HepG2 (cell line): ENCODE results near the gene GDF7. TPM values are rescaled to one million over a fixed set of nuclear protein-coding genes. Genes with fewer than 3 reads are reported as not detected.

ENCODE experiments used
- ATAC-seq: fragments of 200-7000 bp; cut with Tn5 transposase; 3 replicates; pipeline ENCODE4 v1.9.1; 2020; ENCODE audit warnings: mild to moderate bottlenecking, moderate library complexity
- BruUV-seq: library from RNA; stranded (reverse); fragments of 400-500 nt; replicated peaks from 2 replicates; lab custom pipeline; 2021; lab: Mats Ljungman, UMichigan
- CTCF ChIA-PET: fragments of 300-600 bp; formaldehyde crosslinking; extraction: SDS; loops from one replicate; lab custom pipeline; 2021; ENCODE audit warnings: low total read pairs, inconsistent platforms, low intra/inter-chr PET ratio; lab: Yijun Ruan, JAX
- POLR2A ChIA-PET: fragments of 350-600 bp; sonication (Branson Sonifier 250); formaldehyde crosslinking; loops from one replicate; lab custom pipeline; 2020; ENCODE audit warnings: antibody characterized with exemption, inconsistent platforms; lab: Yijun Ruan, JAX
- DNase-seq: peaks from one replicate; pipeline ENCODE4 v3.0.0-alpha.2; 2015; ENCODE audit warnings: low spot score
- FAIRE-seq: peaks from 3 replicates; lab custom pipeline; 2011; peaks lifted over from hg19 to GRCh38; lab: Jason Lieb, UNC
- H2AFZ ChIP-seq: one replicate; pipeline ENCODE4 v1.6.1; 2011; ENCODE audit warnings: low read length, inconsistent platforms
- H3K27ac ChIP-seq: fragments of 300-600 bp; 3 replicates; pipeline ENCODE4 v1.8.0; 2011; ENCODE audit warnings: mixed run types, mild to moderate bottlenecking, mixed read lengths, low read length, inconsistent platforms; ENCODE audit not compliant: insufficient read depth; ENCODE audit errors: extremely low read length
- H3K27me3 ChIP-seq, 2 experiments: fragments of 200-600 bp in 1 of 2; 2 replicates in 1 of 2; 3 replicates in 1 of 2; pipeline versions ENCODE4 v1.6.0 to v1.8.0; 2011; ENCODE audit warnings: low read length in 2 of 2, mild to moderate bottlenecking in 2 of 2, moderate library complexity in 2 of 2, inconsistent platforms in 1 of 2; ENCODE audit not compliant: insufficient read depth in 2 of 2, control insufficient read depth in 1 of 2
- H3K36me3 ChIP-seq, 2 experiments: fragments of 200-600 bp in 1 of 2; replicated peaks in 1 of 2; 2 replicates in 1 of 2; 3 replicates in 1 of 2; pipeline versions ENCODE4 v1.5.1 to v1.8.0; 2011; ENCODE audit warnings: low read length in 2 of 2, inconsistent platforms in 1 of 2; ENCODE audit not compliant: insufficient read depth in 2 of 2, control insufficient read depth in 1 of 2
- H3K4me1 ChIP-seq: 2 replicates; pipeline ENCODE4 v1.5.1; 2012; ENCODE audit warnings: low read length, inconsistent platforms; ENCODE audit not compliant: insufficient read depth
- H3K4me2 ChIP-seq: 2 replicates; pipeline ENCODE4 v1.6.0; 2011; ENCODE audit warnings: low read depth, low read length, inconsistent platforms
- H3K4me3 ChIP-seq, 3 experiments: fragments of 200-600 bp in 1 of 3; sonication (generic), shearing (Covaris generic) in 1 of 3; replicated peaks in 1 of 3; 2 replicates each; pipeline ENCODE4 v1.5.1; 2011 to 2016; ENCODE audit warnings: low read length in 3 of 3, inconsistent platforms in 2 of 3, low read depth in 2 of 3, mild to moderate bottlenecking in 2 of 3, control low read depth in 1 of 3, mixed read lengths in 1 of 3; ENCODE audit not compliant: insufficient read depth in 1 of 3
- H3K79me2 ChIP-seq: one replicate; pipeline ENCODE4 v1.6.1; 2011; ENCODE audit warnings: low read length, inconsistent platforms; ENCODE audit not compliant: insufficient read depth
- H3K9ac ChIP-seq: 2 replicates; pipeline ENCODE4 v1.6.0; 2011; ENCODE audit warnings: mild to moderate bottlenecking, low read depth, low read length, inconsistent platforms; ENCODE audit not compliant: insufficient read depth
- H3K9me3 ChIP-seq: 2 replicates; pipeline ENCODE4 v1.5.1; 2012; ENCODE audit warnings: mild to moderate bottlenecking, low read length
- H4K20me1 ChIP-seq: 2 replicates; pipeline ENCODE4 v1.6.0; 2011; ENCODE audit warnings: inconsistent platforms, mild to moderate bottlenecking, low read length, moderate library complexity; ENCODE audit not compliant: insufficient read depth
- AKAP8 ChIP-seq: sonication (generic); formaldehyde crosslinking; IDR thresholded peaks from 2 replicates; pipeline ENCODE4 v1.5.1; 2020; ENCODE audit warnings: mild to moderate bottlenecking, missing genetic modification reagents
- ARID2 ChIP-seq: sonication (generic); formaldehyde crosslinking; IDR thresholded peaks from 2 replicates; pipeline ENCODE4 v1.8.1; 2022; ENCODE audit warnings: mild to moderate bottlenecking, missing genetic modification reagents, borderline replicate concordance
- FOXK1 ChIP-seq: sonication (generic); formaldehyde crosslinking; IDR thresholded peaks from 2 replicates; pipeline ENCODE4 v1.4.0; 2020; ENCODE audit warnings: low read depth, missing genetic modification reagents, borderline replicate concordance
- HNRNPLL ChIP-seq: fragments of 200-400 bp; formaldehyde crosslinking; IDR thresholded peaks from 2 replicates; pipeline ENCODE4 v1.6.1; 2017; ENCODE audit warnings: mild to moderate bottlenecking, low read depth, low read length; ENCODE audit not compliant: poor library complexity, severe bottlenecking
- MAZ ChIP-seq, 2 experiments: sonication (generic) in 1 of 2; formaldehyde crosslinking in 1 of 2; IDR thresholded peaks; 2 replicates each; pipeline versions ENCODE4 v1.5.0 to v1.6.1; 2012 to 2020; ENCODE audit warnings: low read depth in 2 of 2, mild to moderate bottlenecking in 2 of 2, borderline replicate concordance in 1 of 2, improper control_type of control experiment in 1 of 2, low read length in 1 of 2, missing genetic modification reagents in 1 of 2, moderate library complexity in 1 of 2
- MED8 ChIP-seq: sonication (generic); formaldehyde crosslinking; IDR thresholded peaks from 2 replicates; pipeline ENCODE4 v1.8.1; 2023; ENCODE audit warnings: mild to moderate bottlenecking, missing genetic modification reagents; ENCODE audit not compliant: insufficient replicate concordance
- RXRA ChIP-seq: sonication (generic); formaldehyde crosslinking; IDR thresholded peaks from 2 replicates; pipeline ENCODE4 v1.5.1; 2020; ENCODE audit warnings: missing genetic modification reagents
- SAP130 ChIP-seq: IDR thresholded peaks from 2 replicates; pipeline ENCODE4 v1.6.1; 2016; ENCODE audit warnings: low read depth
- SRY ChIP-seq: sonication (generic); formaldehyde crosslinking; IDR thresholded peaks from 2 replicates; pipeline ENCODE4 v1.8.0; 2022; ENCODE audit warnings: mild to moderate bottlenecking, missing genetic modification reagents
- TBL1XR1 ChIP-seq: fragments of 150-350 bp; IDR thresholded peaks from 2 replicates; pipeline ENCODE4 v1.6.1; 2014; ENCODE audit warnings: borderline replicate concordance, low read length; ENCODE audit not compliant: partially characterized antibody
- TBX3 ChIP-seq: fragments of 450-650 bp; IDR thresholded peaks from 2 replicates; pipeline ENCODE4 v1.6.1; 2017; ENCODE audit warnings: antibody characterized with exemption, mild to moderate bottlenecking, inconsistent platforms, borderline replicate concordance
- ZNF180 ChIP-seq: sonication (generic); formaldehyde crosslinking; IDR thresholded peaks from 2 replicates; pipeline ENCODE4 v1.4.0; 2020; ENCODE audit warnings: low read depth, missing genetic modification reagents, borderline replicate concordance
- ZNF225 ChIP-seq: sonication (generic); formaldehyde crosslinking; IDR thresholded peaks from 2 replicates; pipeline ENCODE4 v1.4.0; 2020; ENCODE audit warnings: mild to moderate bottlenecking, missing genetic modification reagents
- ZNF44 ChIP-seq: sonication (generic); formaldehyde crosslinking; IDR thresholded peaks from 2 replicates; pipeline ENCODE4 v1.5.1; 2020; ENCODE audit warnings: mild to moderate bottlenecking, missing genetic modification reagents
- ZNF563 ChIP-seq: sonication (generic); formaldehyde crosslinking; IDR thresholded peaks from 2 replicates; pipeline ENCODE4 v1.8.0; 2022; ENCODE audit warnings: mild to moderate bottlenecking, moderate library complexity, missing genetic modification reagents
- ZNF709 ChIP-seq: sonication (generic); formaldehyde crosslinking; IDR thresholded peaks from 2 replicates; pipeline ENCODE4 v1.5.0; 2020; ENCODE audit warnings: mild to moderate bottlenecking, missing genetic modification reagents
- ZNF724P ChIP-seq: sonication (generic); formaldehyde crosslinking; IDR thresholded peaks from 2 replicates; pipeline ENCODE4 v1.8.0; 2022; ENCODE audit warnings: missing genetic modification reagents, borderline replicate concordance
- ZNF749 ChIP-seq: sonication (generic); formaldehyde crosslinking; IDR thresholded peaks from 2 replicates; pipeline ENCODE4 v1.8.0; 2022; ENCODE audit warnings: mild to moderate bottlenecking, missing genetic modification reagents, moderate library complexity, borderline replicate concordance
- WGBS: methylation state at CpG from one replicate; pipeline ENCODE4 v1.1.6; 2017; ENCODE audit warnings: low lambda C conversion rate; 5-methylcytosine and 5-hydroxymethylcytosine counted together
- in situ Hi-C: cut with HindIII; loops from 2 replicates; pipeline ENCODE4 v1.10.0; 2017; ENCODE audit warnings: low pct_unique_long_range_greater_than_20kb; ENCODE audit not compliant: extremely low pct_ligation_motif_present
- intact Hi-C: fragments of 100-400 bp; cut with micrococcal nuclease; formaldehyde crosslinking; loops from one replicate; pipeline ENCODE4 v1.10.0; 2022; ENCODE audit not compliant: unreplicated experiment
- polyA plus RNA-seq, 8 experiments: library from polyadenylated mRNA; depleted of rRNA in 3 of 8; stranded (reverse) in 7 of 8; unstranded in 1 of 8; fragments of >200 nt; fragmentation: Illumina TruSeq in 4 of 8; extraction: Trizol in 4 of 8; gene quantifications; 2 replicates each; pipeline versions ENCODE4 v1.2.1 to v1.2.3, GENCODE V29; 2011 to 2016; ENCODE audit warnings: low read depth in 4 of 8, missing spikeins in 1 of 8, mixed read lengths in 1 of 8; ENCODE audit not compliant: insufficient read depth in 1 of 8
- total RNA-seq, 5 experiments: library from RNA; depleted of rRNA; stranded (reverse); fragments of >200 nt; fragmentation: Illumina TruSeq; extraction: Trizol; gene quantifications; 2 replicates each; pipeline ENCODE4 v1.2.3, GENCODE V29; 2016; ENCODE audit warnings: low read depth in 1 of 5
- TF ChIP-seq, protein P1 (sequence below): sonication (generic); IDR thresholded peaks from 2 replicates; pipeline ENCODE4 v1.6.1; 2016; ENCODE audit warnings: low read depth, borderline replicate concordance
- TF ChIP-seq, protein P2 (sequence below): sonication (generic); formaldehyde crosslinking; IDR thresholded peaks from 2 replicates; pipeline ENCODE4 v1.8.1; 2023; ENCODE audit warnings: missing genetic modification reagents, mild to moderate bottlenecking, borderline replicate concordance
- TF ChIP-seq, protein P3 (sequence below): sonication (generic); formaldehyde crosslinking; IDR thresholded peaks from 2 replicates; pipeline ENCODE4 v1.4.0; 2020; ENCODE audit warnings: missing genetic modification reagents, mild to moderate bottlenecking, borderline replicate concordance

The GDF7 gene
- total and polyA plus RNA-seq, 2 of the 13 experiments (the other 11 are each of a cell fraction or from before 2014, with no cell fraction given) = 1.6 to 15.0 TPM

DNA sequence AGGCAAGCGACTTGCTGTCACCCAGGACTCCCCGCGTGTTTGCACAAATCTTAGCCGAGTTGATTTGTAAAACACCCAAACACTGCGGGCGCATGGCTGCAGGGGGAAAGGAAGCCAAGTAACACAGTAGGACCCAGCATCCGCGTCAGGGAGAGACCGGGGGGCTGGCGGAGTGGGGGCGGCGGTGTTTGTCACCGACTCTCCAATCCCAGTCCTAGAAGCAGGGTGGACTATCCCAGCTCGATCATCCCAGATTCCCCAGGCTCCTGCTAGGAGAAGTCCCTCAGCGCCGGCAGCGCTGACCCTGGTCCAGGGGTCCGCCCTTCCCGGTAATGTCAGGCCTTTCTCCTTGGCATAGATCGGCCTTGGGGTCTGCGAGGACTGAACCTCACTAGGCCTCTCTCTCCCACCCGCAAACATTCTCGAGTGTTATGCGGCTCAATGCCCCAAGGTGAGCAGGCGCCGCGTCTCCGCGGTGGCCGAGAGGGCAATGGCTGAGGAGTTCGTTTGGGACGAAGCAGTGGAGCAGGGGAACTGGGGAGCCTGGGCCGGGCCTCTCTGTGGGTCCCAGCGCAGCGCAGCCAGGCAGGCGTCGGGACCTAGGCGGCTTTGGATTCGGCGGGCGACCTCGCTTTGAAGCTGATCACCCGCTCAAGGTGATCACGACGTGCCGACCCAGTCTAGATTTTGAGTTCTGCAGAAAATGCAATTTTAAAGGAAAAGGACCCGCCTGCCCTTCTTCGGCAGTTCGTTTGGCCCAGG lies 1.5 kb upstream of the GDF7 start:
- peak; percentile 14 for ATAC-seq
- Histone ChIP-seq H3K27me3 (peaks cover 20 to 45% of the 10 kb centered on the region in 2 experiments; a peak in 4 of 5 replicates), H3K36me3 (no peaks in the 10 kb centered on the region; a peak in 1 of 5 replicates), H3K4me3 (peak overlapping the region; percentile 63 to 87 (median 87)), H4K20me1 (no peaks in the 10 kb centered on the region), H2AFZ (no peak overlapping the region), H3K9ac (peak overlapping the region; percentile 35; the same call in 1 of the 2 replicates), H3K9me3 (no peaks in the 10 kb centered on the region), H3K79me2 (peaks cover 17% of the 10 kb centered on the region), H3K27ac (no peak overlapping the region), H3K4me1 (peaks cover 54% of the 10 kb centered on the region), H3K4me2 (peak overlapping the region; percentile 98)
- intact Hi-C loops = loop anchor here (1.0 to 10.0 kb wide), 3 partner anchors 11 to 649 kb away; partner anchors contain the start of gene LDAH
- no peak for DNase-seq
- in situ Hi-C loops = loop anchor here (10.0 to 25.0 kb wide), 2 partner anchors 297 to 499 kb away; no protein-coding TSS in a partner anchor
- no TSS peak for BruUV-seq
- WGBS = under 1% methylated on average over 40 of the region's 49 CpGs
- ChIA-PET POLR2A (interaction anchor here (0.9 to 8.5 kb wide), 11 partner anchors 8 to 371 kb away, joined by 3 to 216 read pairs (median 5); partner anchors contain the start of genes HS1BP3, LDAH and RHOB), CTCF (interaction anchor here (1.4 kb wide), 1 partner anchor 11 kb away, joined by 5 read pairs; no protein-coding TSS in a partner anchor)
- FAIRE-seq = no peak
- TF ChIP-seq HNRNPLL (no peak), ZNF563 (CRISPR knock-in tag) (peak; percentile 34; the same call in 1 of the 2 replicates), TBL1XR1 (no peak), TBX3 (no peak), SRY (CRISPR knock-in tag) (no peak), FOXK1 (CRISPR knock-in tag) (no peak), AKAP8 (CRISPR knock-in tag) (no peak), ZNF225 (CRISPR knock-in tag) (peak; percentile 6; the same call in 1 of the 2 replicates), MED8 (CRISPR knock-in tag) (peak; percentile 35), RXRA (CRISPR knock-in tag) (0 out of 2 replicates have a peak, but pooled peaks have one; percentile 29), SAP130 (no peak), ARID2 (CRISPR knock-in tag) (no peak), MAZ (IDR thresholded peaks at IDR 0.05; ENCODE audit: borderline replicate concordance, low read depth, low read length) (no peak), MAZ (CRISPR knock-in tag; IDR thresholded peaks at IDR 0.05; ENCODE audit: low read depth) (no peak), ZNF749 (no peak), ZNF709 (0 out of 2 replicates have a peak, but pooled peaks have one; percentile 65), ZNF44 (CRISPR knock-in tag) (0 out of 2 replicates have a peak, but pooled peaks have one; percentile 16), ZNF724P (CRISPR knock-in tag) (no peak), ZNF180 (CRISPR knock-in tag) (no peak)
- TF ChIP-seq, protein P1, sequence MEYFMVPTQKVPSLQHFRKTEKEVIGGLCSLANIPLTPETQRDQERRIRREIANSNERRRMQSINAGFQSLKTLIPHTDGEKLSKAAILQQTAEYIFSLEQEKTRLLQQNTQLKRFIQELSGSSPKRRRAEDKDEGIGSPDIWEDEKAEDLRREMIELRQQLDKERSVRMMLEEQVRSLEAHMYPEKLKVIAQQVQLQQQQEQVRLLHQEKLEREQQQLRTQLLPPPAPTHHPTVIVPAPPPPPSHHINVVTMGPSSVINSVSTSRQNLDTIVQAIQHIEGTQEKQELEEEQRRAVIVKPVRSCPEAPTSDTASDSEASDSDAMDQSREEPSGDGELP = no peak
- TF ChIP-seq, protein P2, sequence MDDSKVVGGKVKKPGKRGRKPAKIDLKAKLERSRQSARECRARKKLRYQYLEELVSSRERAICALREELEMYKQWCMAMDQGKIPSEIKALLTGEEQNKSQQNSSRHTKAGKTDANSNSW (CRISPR knock-in tag) = no peak
- TF ChIP-seq, protein P3, sequence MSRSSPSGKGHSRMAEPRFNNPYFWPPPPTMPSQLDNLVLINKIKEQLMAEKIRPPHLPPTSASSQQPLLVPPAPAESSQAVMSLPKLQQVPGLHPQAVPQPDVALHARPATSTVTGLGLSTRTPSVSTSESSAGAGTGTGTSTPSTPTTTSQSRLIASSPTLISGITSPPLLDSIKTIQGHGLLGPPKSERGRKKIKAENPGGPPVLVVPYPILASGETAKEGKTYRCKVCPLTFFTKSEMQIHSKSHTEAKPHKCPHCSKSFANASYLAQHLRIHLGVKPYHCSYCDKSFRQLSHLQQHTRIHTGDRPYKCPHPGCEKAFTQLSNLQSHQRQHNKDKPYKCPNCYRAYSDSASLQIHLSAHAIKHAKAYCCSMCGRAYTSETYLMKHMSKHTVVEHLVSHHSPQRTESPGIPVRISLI (CRISPR knock-in tag) = no peak
